Measurements from ENCODE around the gene GABBR2.

Gene GABBR2

GRCh38 chr9:98500337-98500919 is 208.3 kb downstream of the GABBR2 start:
- DNase-seq (ENCODE audit: low read depth) = no peak
- no peak overlapping the region for H3K4me3 ChIP-seq (ENCODE audit: low read depth, low read length)
- no peak for TF ChIP-seq CTCF (IDR thresholded peaks at IDR 0.05; ENCODE audit: control insufficient read depth, extremely low read depth, insufficient read depth)

GRCh38 chr9:98495530-98495929 is 213.2 kb downstream of the GABBR2 start:
- no peak for DNase-seq (ENCODE audit: low read depth)
- no peak overlapping the region for H3K4me3 ChIP-seq (ENCODE audit: low read depth, low read length)
- no peak for TF ChIP-seq CTCF (IDR thresholded peaks at IDR 0.05; ENCODE audit: control insufficient read depth, extremely low read depth, insufficient read depth)

- no peak for TF ChIP-seq CTCF (IDR thresholded peaks at IDR 0.05; ENCODE audit: control insufficient read depth, extremely low read depth, insufficient read depth)
- no peak for DNase-seq (ENCODE audit: low read depth)
- H3K4me3 ChIP-seq (ENCODE audit: low read depth, low read length) = no peak overlapping the region
These were observed 213.9 kb downstream of the GABBR2 start for GRCh38 chr9:98494852-98495251.

GRCh38 chr9:98491828-98492227 is 216.9 kb downstream of the GABBR2 start:
- TF ChIP-seq CTCF (IDR thresholded peaks at IDR 0.05; ENCODE audit: control insufficient read depth, extremely low read depth, insufficient read depth) = no peak
- DNase-seq (ENCODE audit: low read depth) = no peak
- no peak overlapping the region for H3K4me3 ChIP-seq (ENCODE audit: low read depth, low read length)

- no peak for TF ChIP-seq CTCF (IDR thresholded peaks at IDR 0.05; ENCODE audit: control insufficient read depth, extremely low read depth, insufficient read depth)
- DNase-seq (ENCODE audit: low read depth) = no peak
- no peak overlapping the region for H3K4me3 ChIP-seq (ENCODE audit: low read depth, low read length)
These were observed 217.5 kb downstream of the GABBR2 start for GRCh38 chr9:98491231-98491651.

- peak; percentile 37 for DNase-seq (ENCODE audit: low read depth)
- H3K4me3 ChIP-seq (ENCODE audit: low read depth, low read length) = no peak overlapping the region
- TF ChIP-seq CTCF (IDR thresholded peaks at IDR 0.05; ENCODE audit: control insufficient read depth, extremely low read depth, insufficient read depth) = peak; percentile 19; the same call in 1 of the 2 replicates
These were observed 220.0 kb downstream of the GABBR2 start for GRCh38 chr9:98488571-98489312.

All from LNCaP clone FGC (cell line).